ENCODE results near the gene FCN3. TPM values are rescaled to one million over a fixed set of nuclear protein-coding genes. Genes with fewer than 3 reads are reported as not detected.

The FCN3 gene
- total and polyA plus RNA-seq, 9 of the 15 experiments (the other 6 are each of a cell fraction or from before 2014, with no cell fraction given) = 0.49 TPM; not detected in 8

DNA sequence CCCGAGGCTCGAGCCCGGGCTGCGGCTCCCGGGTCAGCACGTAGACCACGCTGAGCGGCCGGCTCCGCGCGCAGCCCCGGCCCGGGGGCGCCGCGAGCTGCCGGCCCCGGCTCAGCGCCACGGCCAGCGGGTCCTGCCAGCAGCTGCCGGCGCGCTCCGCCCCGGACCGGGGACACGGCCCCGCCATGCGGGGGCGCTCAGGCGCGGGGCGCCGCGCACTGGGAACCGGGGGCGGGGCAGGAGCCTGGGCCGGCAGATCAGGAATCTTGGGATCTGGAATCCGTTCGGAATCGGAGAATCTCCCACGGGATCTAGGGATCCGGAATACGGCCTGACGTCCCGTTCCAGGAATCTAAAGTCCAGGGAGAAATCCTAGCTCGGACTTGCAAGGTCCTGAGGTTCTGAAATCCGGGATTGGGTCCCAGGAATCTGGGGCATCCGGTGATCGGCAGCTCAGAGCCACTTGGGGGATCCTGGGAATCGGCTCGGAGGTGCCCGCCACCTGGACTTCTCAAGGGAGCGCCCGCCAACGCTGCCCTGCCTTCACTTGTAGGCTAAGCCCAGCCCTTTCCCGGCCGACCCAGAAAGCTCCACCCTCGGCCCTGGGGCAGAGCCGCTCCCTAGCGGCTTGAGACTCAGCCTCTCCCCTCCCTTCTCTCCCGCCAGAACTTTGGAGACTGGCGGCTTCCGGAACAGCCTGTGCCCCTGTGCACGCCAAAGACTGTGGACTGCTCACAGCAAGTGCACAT, 8.0 kb downstream of the FCN3 start, which contains the start of gene MAP3K6 (continued):
- peak; percentile 59; the same call in 1 of the 2 replicates for TF ChIP-seq HMGXB4 (CRISPR knock-in tag; IDR thresholded peaks at IDR 0.05)
- TF ChIP-seq HNRNPL (IDR thresholded peaks at IDR 0.05; ENCODE audit: low read depth, low read length) = peak; percentile 19; the same call in 1 of the 2 replicates
- TF ChIP-seq E2F1 (CRISPR knock-in tag; IDR thresholded peaks at IDR 0.05) = peak; percentile 72; the same call in 1 of the 2 replicates
- peak; percentile 62 for TF ChIP-seq ZFX (CRISPR knock-in tag; IDR thresholded peaks at IDR 0.05)
- peak; percentile 94 for TF ChIP-seq CXXC5 (CRISPR knock-in tag; IDR thresholded peaks at IDR 0.05)
- TF ChIP-seq DPF2 (IDR thresholded peaks at IDR 0.05) = 0 out of 2 replicates have a peak, but pooled peaks have one; percentile 27
- peak; percentile 54; the same call in 1 of the 2 replicates for TF ChIP-seq CBX1 (IDR thresholded peaks at IDR 0.05; ENCODE audit: low read depth)
- no peak for TF ChIP-seq ZFP30 (CRISPR knock-in tag; IDR thresholded peaks at IDR 0.05; ENCODE audit: borderline replicate concordance)
- TF ChIP-seq MTA1 (IDR thresholded peaks at IDR 0.05; ENCODE audit: borderline replicate concordance) = no peak
- TF ChIP-seq, protein P1, sequence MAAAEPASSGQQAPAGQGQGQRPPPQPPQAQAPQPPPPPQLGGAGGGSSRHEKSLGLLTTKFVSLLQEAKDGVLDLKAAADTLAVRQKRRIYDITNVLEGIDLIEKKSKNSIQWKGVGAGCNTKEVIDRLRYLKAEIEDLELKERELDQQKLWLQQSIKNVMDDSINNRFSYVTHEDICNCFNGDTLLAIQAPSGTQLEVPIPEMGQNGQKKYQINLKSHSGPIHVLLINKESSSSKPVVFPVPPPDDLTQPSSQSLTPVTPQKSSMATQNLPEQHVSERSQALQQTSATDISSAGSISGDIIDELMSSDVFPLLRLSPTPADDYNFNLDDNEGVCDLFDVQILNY (CRISPR knock-in tag; IDR thresholded peaks at IDR 0.05) = no peak
- no peak for TF ChIP-seq HEY1 (CRISPR knock-in tag; IDR thresholded peaks at IDR 0.05; ENCODE audit: borderline replicate concordance)
- peak; percentile 16; the same call in 1 of the 2 replicates for TF ChIP-seq ZNF263 (CRISPR knock-in tag; IDR thresholded peaks at IDR 0.05; ENCODE audit: borderline replicate concordance)
- peak; percentile 36; the same call in 1 of the 2 replicates for TF ChIP-seq KLF16 (IDR thresholded peaks at IDR 0.05)
- peak; percentile 55 for TF ChIP-seq SUPT5H (IDR thresholded peaks at IDR 0.05)
- TF ChIP-seq SMAD4 (CRISPR knock-in tag; conservative IDR thresholded peaks at IDR 0.05) = peak; percentile 87
- TF ChIP-seq NR1H2 (CRISPR knock-in tag; IDR thresholded peaks at IDR 0.05) = 0 out of 2 replicates have a peak, but pooled peaks have one; percentile 30
- TF ChIP-seq U2AF1 (optimal IDR thresholded peaks at IDR 0.05; ENCODE audit: low read depth, low read length) = no peak
- no peak for TF ChIP-seq HOXB6 (CRISPR knock-in tag; IDR thresholded peaks at IDR 0.05; ENCODE audit: borderline replicate concordance)
- TF ChIP-seq, protein P2, sequence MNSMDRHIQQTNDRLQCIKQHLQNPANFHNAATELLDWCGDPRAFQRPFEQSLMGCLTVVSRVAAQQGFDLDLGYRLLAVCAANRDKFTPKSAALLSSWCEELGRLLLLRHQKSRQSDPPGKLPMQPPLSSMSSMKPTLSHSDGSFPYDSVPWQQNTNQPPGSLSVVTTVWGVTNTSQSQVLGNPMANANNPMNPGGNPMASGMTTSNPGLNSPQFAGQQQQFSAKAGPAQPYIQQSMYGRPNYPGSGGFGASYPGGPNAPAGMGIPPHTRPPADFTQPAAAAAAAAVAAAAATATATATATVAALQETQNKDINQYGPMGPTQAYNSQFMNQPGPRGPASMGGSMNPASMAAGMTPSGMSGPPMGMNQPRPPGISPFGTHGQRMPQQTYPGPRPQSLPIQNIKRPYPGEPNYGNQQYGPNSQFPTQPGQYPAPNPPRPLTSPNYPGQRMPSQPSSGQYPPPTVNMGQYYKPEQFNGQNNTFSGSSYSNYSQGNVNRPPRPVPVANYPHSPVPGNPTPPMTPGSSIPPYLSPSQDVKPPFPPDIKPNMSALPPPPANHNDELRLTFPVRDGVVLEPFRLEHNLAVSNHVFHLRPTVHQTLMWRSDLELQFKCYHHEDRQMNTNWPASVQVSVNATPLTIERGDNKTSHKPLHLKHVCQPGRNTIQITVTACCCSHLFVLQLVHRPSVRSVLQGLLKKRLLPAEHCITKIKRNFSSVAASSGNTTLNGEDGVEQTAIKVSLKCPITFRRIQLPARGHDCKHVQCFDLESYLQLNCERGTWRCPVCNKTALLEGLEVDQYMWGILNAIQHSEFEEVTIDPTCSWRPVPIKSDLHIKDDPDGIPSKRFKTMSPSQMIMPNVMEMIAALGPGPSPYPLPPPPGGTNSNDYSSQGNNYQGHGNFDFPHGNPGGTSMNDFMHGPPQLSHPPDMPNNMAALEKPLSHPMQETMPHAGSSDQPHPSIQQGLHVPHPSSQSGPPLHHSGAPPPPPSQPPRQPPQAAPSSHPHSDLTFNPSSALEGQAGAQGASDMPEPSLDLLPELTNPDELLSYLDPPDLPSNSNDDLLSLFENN (IDR thresholded peaks at IDR 0.05; ENCODE audit: low read depth in 2 of 2, low read length in 2 of 2) = peak in 1 of 2 experiments; percentile 10; a peak in 1 of 4 replicates
- TF ChIP-seq TEAD4 (IDR thresholded peaks at IDR 0.05; ENCODE audit: low read length) = peak; percentile 7; the same call in 1 of the 2 replicates
- no peak for TF ChIP-seq TEAD4 (CRISPR knock-in tag; IDR thresholded peaks at IDR 0.05; ENCODE audit: borderline replicate concordance)
